HCT116 (cell line): ENCODE results near the gene ASGR2. TPM values are rescaled to one million over a fixed set of nuclear protein-coding genes. Genes with fewer than 3 reads are reported as not detected.

ENCODE experiments used
- ATAC-seq: fragments of 200-7000 bp; cut with Tn5 transposase; 2 replicates; pipeline ENCODE4 v1.9.1; 2020; ENCODE audit warnings: mild to moderate bottlenecking, moderate library complexity
- BruUV-seq: library from RNA; stranded (reverse); fragments of 400-500 nt; replicated peaks from 2 replicates; lab custom pipeline; 2021; lab: Mats Ljungman, UMichigan
- CTCF ChIA-PET: fragments of 300-600 bp; sonication (Branson Sonifier 250); formaldehyde crosslinking; loops from one replicate; lab custom pipeline; 2021; ENCODE audit warnings: antibody characterized with exemption; lab: Charles Lee
- POLR2A ChIA-PET: fragments of 300-600, 350-600 bp; sonication (Branson Sonifier 250); formaldehyde crosslinking; loops from one replicate; lab custom pipeline; 2021; ENCODE audit warnings: antibody characterized with exemption; lab: Charles Lee
- RAD21 ChIA-PET, 2 experiments: fragments of 300-600 bp; sonication (Branson Sonifier 250); formaldehyde crosslinking; loops; one replicate each; lab custom pipeline; 2023; ENCODE audit warnings: low total read pairs in 2 of 2; ENCODE audit not compliant: uncharacterized antibody in 2 of 2, unreplicated experiment in 2 of 2, low non-redundant PET in 1 of 2; lab: Charles Lee
- DNase-seq: peaks from one replicate; pipeline ENCODE4 v3.0.0-alpha.2; 2010; ENCODE audit warnings: low read depth, low spot score
- H2AFZ ChIP-seq: fragments of 200-600 bp; shearing (Covaris generic), sonication (generic); 2 replicates; pipeline ENCODE4 v1.6.1; 2017; ENCODE audit warnings: low read depth, mixed run types, mixed read lengths, antibody characterized with exemption, low read length; ENCODE audit not compliant: poor library complexity, severe bottlenecking
- H3K27ac ChIP-seq: 2 replicates; pipeline ENCODE4 v1.5.1; 2012; ENCODE audit warnings: low read depth, low read length
- H3K27me3 ChIP-seq: fragments of 200-600 bp; sonication (generic); 2 replicates; pipeline ENCODE4 v1.6.1; 2016; ENCODE audit warnings: mixed run types, low read length, mixed read lengths; ENCODE audit not compliant: insufficient read depth
- H3K36me3 ChIP-seq, 2 experiments: fragments of 200-500 bp in 1 of 2; fragments of 200-600 bp in 1 of 2; sonication (Bioruptor generic) in 1 of 2; sonication (generic) in 1 of 2; 2 replicates each; pipeline versions ENCODE4 v1.5.1 to v1.6.1; 2014 to 2016; ENCODE audit warnings: low read length in 2 of 2, inconsistent platforms in 1 of 2, mixed read lengths in 1 of 2, mixed run types in 1 of 2; ENCODE audit not compliant: insufficient read depth in 2 of 2, control insufficient read depth in 1 of 2
- H3K4me1 ChIP-seq, 2 experiments: fragments of 200-600 bp in 1 of 2; sonication (generic) in 1 of 2; 2 replicates each; pipeline versions ENCODE4 v1.5.1 to v1.6.1; 2012 to 2017; ENCODE audit warnings: low read length in 2 of 2, inconsistent platforms in 1 of 2, mild to moderate bottlenecking in 1 of 2, mixed read lengths in 1 of 2, mixed run types in 1 of 2, moderate library complexity in 1 of 2; ENCODE audit not compliant: insufficient read depth in 2 of 2, control insufficient read depth in 1 of 2
- H3K4me2 ChIP-seq: fragments of 200-600 bp; sonication (generic); 2 replicates; pipeline ENCODE4 v1.6.1; 2017; ENCODE audit warnings: mixed run types, low read length, mixed read lengths
- H3K4me3 ChIP-seq, 2 experiments: fragments of 200-600 bp in 1 of 2; sonication (generic) in 1 of 2; replicated peaks in 1 of 2; 2 replicates each; pipeline ENCODE4 v1.5.1; 2011 to 2016; ENCODE audit warnings: low read length in 2 of 2, control low read depth in 1 of 2, low read depth in 1 of 2, mild to moderate bottlenecking in 1 of 2, mixed read lengths in 1 of 2, mixed run types in 1 of 2
- H3K79me2 ChIP-seq: fragments of 200-600 bp; sonication (generic); 2 replicates; pipeline ENCODE4 v1.6.1; 2017; ENCODE audit warnings: mild to moderate bottlenecking, mixed run types, low read length, moderate library complexity, mixed read lengths; ENCODE audit not compliant: insufficient read depth
- H3K9ac ChIP-seq: fragments of 200-600 bp; sonication (generic); 2 replicates; pipeline ENCODE4 v1.6.1; 2016; ENCODE audit warnings: low read length, mixed read lengths
- H3K9me2 ChIP-seq: fragments of 200-600 bp; sonication (generic), shearing (Covaris generic); 2 replicates; pipeline ENCODE4 v1.6.1; 2017; ENCODE audit warnings: mixed run types, mild to moderate bottlenecking, moderate library complexity; ENCODE audit not compliant: insufficient read depth
- H3K9me3 ChIP-seq, 2 experiments: fragments of 200-500 bp in 1 of 2; fragments of 200-600 bp in 1 of 2; sonication (Bioruptor generic) in 1 of 2; sonication (generic) in 1 of 2; 2 replicates each; pipeline ENCODE4 v1.6.1; 2014 to 2017; ENCODE audit warnings: low read length in 2 of 2, mixed read lengths in 2 of 2, inconsistent platforms in 1 of 2, low read depth in 1 of 2, mild to moderate bottlenecking in 1 of 2, mixed run types in 1 of 2, moderate library complexity in 1 of 2; ENCODE audit not compliant: control insufficient read depth in 1 of 2, insufficient read depth in 1 of 2
- H4K20me1 ChIP-seq: fragments of 200-600 bp; sonication (generic), shearing (Covaris generic); 2 replicates; pipeline ENCODE4 v1.6.1; 2017; ENCODE audit warnings: mixed run types, mild to moderate bottlenecking, moderate library complexity; ENCODE audit not compliant: insufficient read depth
- CBX3 ChIP-seq: IDR thresholded peaks from 2 replicates; pipeline ENCODE4 v1.6.1; 2012; ENCODE audit warnings: low read depth
- EGR1 ChIP-seq: IDR thresholded peaks from 2 replicates; pipeline ENCODE4 v1.6.1; 2012; ENCODE audit warnings: low read depth
- EZH2phosphoT487 ChIP-seq: fragments of 200-600 bp; IDR thresholded peaks from 2 replicates; pipeline ENCODE4 v1.6.1; 2018; ENCODE audit warnings: antibody characterized with exemption, borderline replicate concordance
- FOSL1 ChIP-seq: IDR thresholded peaks from 2 replicates; pipeline ENCODE4 v1.6.1; 2012; ENCODE audit warnings: low read depth
- JUND ChIP-seq: IDR thresholded peaks from 2 replicates; pipeline ENCODE4 v1.6.1; 2012
- POLR2A ChIP-seq: IDR thresholded peaks from 2 replicates; pipeline ENCODE4 v1.7.0; 2011; ENCODE audit warnings: borderline replicate concordance; ENCODE audit not compliant: insufficient read depth, insufficient read length; ENCODE audit errors: extremely low read depth
- POLR2AphosphoS5 ChIP-seq: IDR thresholded peaks from 2 replicates; pipeline ENCODE4 v1.6.1; 2011; ENCODE audit warnings: mild to moderate bottlenecking, low read depth, low read length, moderate library complexity
- SP1 ChIP-seq: IDR thresholded peaks from 2 replicates; pipeline ENCODE4 v1.6.1; 2012; ENCODE audit warnings: low read depth
- ZFX ChIP-seq: fragments of 450-650 bp; IDR thresholded peaks from 2 replicates; pipeline ENCODE4 v1.6.1; 2017
- ZNF274 ChIP-seq: fragments of 200-500 bp; sonication (Bioruptor generic); IDR thresholded peaks from 2 replicates; pipeline ENCODE4 v1.6.1; 2014; ENCODE audit warnings: mild to moderate bottlenecking, low read depth, low read length, inconsistent platforms
- intact Hi-C: fragments of 100-400 bp; cut with micrococcal nuclease; formaldehyde crosslinking; loops from 2 replicates; pipeline ENCODE4 v1.10.0; 2022
- total RNA-seq: library from RNA; stranded (reverse); gene quantifications from one replicate; pipeline ENCODE4 v1.2.1, GENCODE V29; 2021; ENCODE audit not compliant: unreplicated experiment
- TF ChIP-seq, protein P1 (sequence below): IDR thresholded peaks from 2 replicates; pipeline ENCODE4 v1.6.1; 2012
- TF ChIP-seq, protein P2 (sequence below): IDR thresholded peaks from 2 replicates; pipeline ENCODE4 v1.6.1; 2011; ENCODE audit warnings: mild to moderate bottlenecking, low read length, moderate library complexity; ENCODE audit not compliant: insufficient replicate concordance; ENCODE audit errors: extremely low read depth
- TF ChIP-seq, protein P3 (sequence below): IDR thresholded peaks from 2 replicates; pipeline ENCODE4 v1.6.1; 2012

ASGR2 gene
- total RNA-seq, 1 experiment from 2014 or later: 0.32 TPM

DNA sequence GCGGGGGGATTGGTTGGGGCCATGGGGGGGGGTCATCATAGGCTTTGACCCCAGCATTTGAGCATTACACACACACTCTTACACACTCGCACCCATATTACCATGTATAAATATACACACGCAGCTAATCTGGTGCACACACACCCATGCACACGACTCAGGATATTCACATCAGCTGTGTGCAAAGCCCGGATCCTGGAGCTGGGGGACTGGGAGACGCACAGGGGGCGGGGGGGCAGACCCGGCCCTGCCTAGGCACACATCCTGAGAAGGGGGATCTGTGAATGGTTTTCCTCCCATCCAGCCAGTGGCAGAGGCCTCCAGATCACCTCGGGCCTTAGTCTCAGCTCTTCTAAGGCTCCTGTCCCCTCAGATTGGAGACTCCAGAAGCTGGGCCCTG lies 5.6 kb downstream of the ASGR2 start:
- TF ChIP-seq SP1 (no peak), ZFX (no peak), POLR2AphosphoS5 (no peak), POLR2A (no peak), EGR1 (no peak), ZNF274 (no peak), EZH2phosphoT487 (no peak), FOSL1 (no peak), JUND (no peak), CBX3 (no peak)
- TF ChIP-seq, protein P1, sequence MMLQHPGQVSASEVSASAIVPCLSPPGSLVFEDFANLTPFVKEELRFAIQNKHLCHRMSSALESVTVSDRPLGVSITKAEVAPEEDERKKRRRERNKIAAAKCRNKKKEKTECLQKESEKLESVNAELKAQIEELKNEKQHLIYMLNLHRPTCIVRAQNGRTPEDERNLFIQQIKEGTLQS: no peak
- TF ChIP-seq, protein P2, sequence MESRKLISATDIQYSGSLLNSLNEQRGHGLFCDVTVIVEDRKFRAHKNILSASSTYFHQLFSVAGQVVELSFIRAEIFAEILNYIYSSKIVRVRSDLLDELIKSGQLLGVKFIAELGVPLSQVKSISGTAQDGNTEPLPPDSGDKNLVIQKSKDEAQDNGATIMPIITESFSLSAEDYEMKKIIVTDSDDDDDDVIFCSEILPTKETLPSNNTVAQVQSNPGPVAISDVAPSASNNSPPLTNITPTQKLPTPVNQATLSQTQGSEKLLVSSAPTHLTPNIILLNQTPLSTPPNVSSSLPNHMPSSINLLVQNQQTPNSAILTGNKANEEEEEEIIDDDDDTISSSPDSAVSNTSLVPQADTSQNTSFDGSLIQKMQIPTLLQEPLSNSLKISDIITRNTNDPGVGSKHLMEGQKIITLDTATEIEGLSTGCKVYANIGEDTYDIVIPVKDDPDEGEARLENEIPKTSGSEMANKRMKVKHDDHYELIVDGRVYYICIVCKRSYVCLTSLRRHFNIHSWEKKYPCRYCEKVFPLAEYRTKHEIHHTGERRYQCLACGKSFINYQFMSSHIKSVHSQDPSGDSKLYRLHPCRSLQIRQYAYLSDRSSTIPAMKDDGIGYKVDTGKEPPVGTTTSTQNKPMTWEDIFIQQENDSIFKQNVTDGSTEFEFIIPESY: no peak
- TF ChIP-seq, protein P3, sequence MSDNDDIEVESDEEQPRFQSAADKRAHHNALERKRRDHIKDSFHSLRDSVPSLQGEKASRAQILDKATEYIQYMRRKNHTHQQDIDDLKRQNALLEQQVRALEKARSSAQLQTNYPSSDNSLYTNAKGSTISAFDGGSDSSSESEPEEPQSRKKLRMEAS: no peak
- Histone ChIP-seq H4K20me1 (no peaks in the 10 kb centered on the region), H3K9me2 (no peaks in the 10 kb centered on the region), H3K27me3 (no peaks in the 10 kb centered on the region), H3K9me3 (no peaks in the 10 kb centered on the region), H3K4me2 (no peak overlapping the region), H3K27ac (no peak overlapping the region), H3K79me2 (no peaks in the 10 kb centered on the region), H3K4me3 (no peak overlapping the region), H3K36me3 (no peaks in the 10 kb centered on the region), H2AFZ (no peak overlapping the region), H3K9ac (no peak overlapping the region), H3K4me1 (no peaks in the 10 kb centered on the region)
- no TSS peak for BruUV-seq
- ATAC-seq (no peak), DNase-seq (no peak)
- ChIA-PET RAD21 (no interaction called here), CTCF (no interaction called here), POLR2A (no interaction called here)
- intact Hi-C loops: no loop called here
